Measurements from ENCODE around the gene WNT6. TPM values are rescaled to one million over a fixed set of nuclear protein-coding genes. Genes with fewer than 3 reads are reported as not detected.
A peak's percentile ranks its signal among the peaks of the same experiment; 100 is the strongest.

Gene WNT6
- total and polyA plus RNA-seq, 4 donors = 0.08 to 0.20 TPM; not detected in 2

DNA sequence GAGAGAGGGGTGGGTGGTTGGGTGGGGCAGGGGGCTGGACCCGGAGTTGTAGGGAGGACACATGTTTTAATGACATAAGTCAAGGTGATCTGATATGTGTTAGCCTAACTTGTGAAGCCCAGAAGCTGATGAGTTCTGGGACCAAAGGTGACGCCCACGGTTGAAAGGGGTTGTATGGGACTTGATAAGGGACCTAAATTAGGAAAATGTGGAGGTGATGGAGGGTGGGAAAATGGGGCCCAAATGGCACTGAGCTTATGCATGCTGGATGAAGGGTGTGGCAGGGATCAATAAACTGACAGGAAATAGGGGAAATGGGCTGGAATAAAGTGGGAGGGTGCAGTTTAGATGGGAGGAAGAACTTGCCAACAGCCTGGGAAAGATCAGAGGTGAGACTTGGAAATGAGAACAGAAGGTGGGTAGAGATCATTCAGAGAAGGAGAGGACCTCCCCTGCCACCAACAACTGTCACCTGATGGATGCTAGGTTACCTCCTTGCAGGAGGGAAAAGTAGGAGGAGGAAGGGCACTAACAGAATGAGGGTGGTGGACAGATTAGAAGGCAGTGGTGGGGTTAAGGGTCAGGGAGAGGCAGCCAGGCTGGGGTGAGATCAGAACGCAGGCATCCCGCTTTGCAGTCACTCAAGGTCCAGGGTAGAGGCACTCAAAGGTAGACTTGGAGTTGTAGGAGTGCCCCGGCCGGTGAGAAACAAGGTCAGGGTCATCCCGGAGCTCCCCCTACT is 36.3 kb downstream of the WNT6 start:
- Histone ChIP-seq H3K36me3 (ENCODE audit: control insufficient read depth in 4 of 4, insufficient read depth in 3 of 4, low read depth in 1 of 4, low read length in 3 of 4) (no peaks in the 10 kb centered on the region), H3K27ac (ENCODE audit: low read depth in 1 of 2, low read length in 2 of 2) (no peak overlapping the region), H3K4me3 (ENCODE audit: low read depth in 1 of 3, low read length in 3 of 3) (no peak overlapping the region), H3K9me3 (ENCODE audit: control insufficient read depth in 4 of 4, low read length in 3 of 4) (no peaks in the 10 kb centered on the region), H3K9ac (ENCODE audit: low read depth in 1 of 2, low read length in 2 of 2) (no peak overlapping the region), H3K27me3 (ENCODE audit: control insufficient read depth in 4 of 4, insufficient read depth in 4 of 4, low read length in 3 of 4) (peaks cover 4 to 19% (median 9%) of the 10 kb centered on the region in 4 donors), H3K4me1 (ENCODE audit: control insufficient read depth in 4 of 4, insufficient read depth in 4 of 4, low read length in 3 of 4) (peaks cover 4 to 21% (median 13%) of the 10 kb centered on the region in 4 donors)
- TF ChIP-seq, protein P1, sequence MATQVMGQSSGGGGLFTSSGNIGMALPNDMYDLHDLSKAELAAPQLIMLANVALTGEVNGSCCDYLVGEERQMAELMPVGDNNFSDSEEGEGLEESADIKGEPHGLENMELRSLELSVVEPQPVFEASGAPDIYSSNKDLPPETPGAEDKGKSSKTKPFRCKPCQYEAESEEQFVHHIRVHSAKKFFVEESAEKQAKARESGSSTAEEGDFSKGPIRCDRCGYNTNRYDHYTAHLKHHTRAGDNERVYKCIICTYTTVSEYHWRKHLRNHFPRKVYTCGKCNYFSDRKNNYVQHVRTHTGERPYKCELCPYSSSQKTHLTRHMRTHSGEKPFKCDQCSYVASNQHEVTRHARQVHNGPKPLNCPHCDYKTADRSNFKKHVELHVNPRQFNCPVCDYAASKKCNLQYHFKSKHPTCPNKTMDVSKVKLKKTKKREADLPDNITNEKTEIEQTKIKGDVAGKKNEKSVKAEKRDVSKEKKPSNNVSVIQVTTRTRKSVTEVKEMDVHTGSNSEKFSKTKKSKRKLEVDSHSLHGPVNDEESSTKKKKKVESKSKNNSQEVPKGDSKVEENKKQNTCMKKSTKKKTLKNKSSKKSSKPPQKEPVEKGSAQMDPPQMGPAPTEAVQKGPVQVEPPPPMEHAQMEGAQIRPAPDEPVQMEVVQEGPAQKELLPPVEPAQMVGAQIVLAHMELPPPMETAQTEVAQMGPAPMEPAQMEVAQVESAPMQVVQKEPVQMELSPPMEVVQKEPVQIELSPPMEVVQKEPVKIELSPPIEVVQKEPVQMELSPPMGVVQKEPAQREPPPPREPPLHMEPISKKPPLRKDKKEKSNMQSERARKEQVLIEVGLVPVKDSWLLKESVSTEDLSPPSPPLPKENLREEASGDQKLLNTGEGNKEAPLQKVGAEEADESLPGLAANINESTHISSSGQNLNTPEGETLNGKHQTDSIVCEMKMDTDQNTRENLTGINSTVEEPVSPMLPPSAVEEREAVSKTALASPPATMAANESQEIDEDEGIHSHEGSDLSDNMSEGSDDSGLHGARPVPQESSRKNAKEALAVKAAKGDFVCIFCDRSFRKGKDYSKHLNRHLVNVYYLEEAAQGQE (IDR thresholded peaks at IDR 0.05) = no peak
- TF ChIP-seq, protein P2, sequence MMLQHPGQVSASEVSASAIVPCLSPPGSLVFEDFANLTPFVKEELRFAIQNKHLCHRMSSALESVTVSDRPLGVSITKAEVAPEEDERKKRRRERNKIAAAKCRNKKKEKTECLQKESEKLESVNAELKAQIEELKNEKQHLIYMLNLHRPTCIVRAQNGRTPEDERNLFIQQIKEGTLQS (IDR thresholded peaks at IDR 0.05) = no peak
- TF ChIP-seq, protein P3, sequence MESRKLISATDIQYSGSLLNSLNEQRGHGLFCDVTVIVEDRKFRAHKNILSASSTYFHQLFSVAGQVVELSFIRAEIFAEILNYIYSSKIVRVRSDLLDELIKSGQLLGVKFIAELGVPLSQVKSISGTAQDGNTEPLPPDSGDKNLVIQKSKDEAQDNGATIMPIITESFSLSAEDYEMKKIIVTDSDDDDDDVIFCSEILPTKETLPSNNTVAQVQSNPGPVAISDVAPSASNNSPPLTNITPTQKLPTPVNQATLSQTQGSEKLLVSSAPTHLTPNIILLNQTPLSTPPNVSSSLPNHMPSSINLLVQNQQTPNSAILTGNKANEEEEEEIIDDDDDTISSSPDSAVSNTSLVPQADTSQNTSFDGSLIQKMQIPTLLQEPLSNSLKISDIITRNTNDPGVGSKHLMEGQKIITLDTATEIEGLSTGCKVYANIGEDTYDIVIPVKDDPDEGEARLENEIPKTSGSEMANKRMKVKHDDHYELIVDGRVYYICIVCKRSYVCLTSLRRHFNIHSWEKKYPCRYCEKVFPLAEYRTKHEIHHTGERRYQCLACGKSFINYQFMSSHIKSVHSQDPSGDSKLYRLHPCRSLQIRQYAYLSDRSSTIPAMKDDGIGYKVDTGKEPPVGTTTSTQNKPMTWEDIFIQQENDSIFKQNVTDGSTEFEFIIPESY (IDR thresholded peaks at IDR 0.05) = no peak
- no peak for TF ChIP-seq YY1 (IDR thresholded peaks at IDR 0.05)
- TF ChIP-seq TAF1 (conservative IDR thresholded peaks at IDR 0.05) = no peak
- no peak for TF ChIP-seq HNF4G (IDR thresholded peaks at IDR 0.05)
- TF ChIP-seq FOXA2 (IDR thresholded peaks at IDR 0.05) = no peak
- TF ChIP-seq, protein P4, sequence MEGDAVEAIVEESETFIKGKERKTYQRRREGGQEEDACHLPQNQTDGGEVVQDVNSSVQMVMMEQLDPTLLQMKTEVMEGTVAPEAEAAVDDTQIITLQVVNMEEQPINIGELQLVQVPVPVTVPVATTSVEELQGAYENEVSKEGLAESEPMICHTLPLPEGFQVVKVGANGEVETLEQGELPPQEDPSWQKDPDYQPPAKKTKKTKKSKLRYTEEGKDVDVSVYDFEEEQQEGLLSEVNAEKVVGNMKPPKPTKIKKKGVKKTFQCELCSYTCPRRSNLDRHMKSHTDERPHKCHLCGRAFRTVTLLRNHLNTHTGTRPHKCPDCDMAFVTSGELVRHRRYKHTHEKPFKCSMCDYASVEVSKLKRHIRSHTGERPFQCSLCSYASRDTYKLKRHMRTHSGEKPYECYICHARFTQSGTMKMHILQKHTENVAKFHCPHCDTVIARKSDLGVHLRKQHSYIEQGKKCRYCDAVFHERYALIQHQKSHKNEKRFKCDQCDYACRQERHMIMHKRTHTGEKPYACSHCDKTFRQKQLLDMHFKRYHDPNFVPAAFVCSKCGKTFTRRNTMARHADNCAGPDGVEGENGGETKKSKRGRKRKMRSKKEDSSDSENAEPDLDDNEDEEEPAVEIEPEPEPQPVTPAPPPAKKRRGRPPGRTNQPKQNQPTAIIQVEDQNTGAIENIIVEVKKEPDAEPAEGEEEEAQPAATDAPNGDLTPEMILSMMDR (IDR thresholded peaks at IDR 0.05; ENCODE audit: low read depth, low read length, missing input control) = no peak
- TF ChIP-seq JUND (IDR thresholded peaks at IDR 0.05) = no peak
- TF ChIP-seq RXRA (IDR thresholded peaks at IDR 0.05) = no peak
- no peak for TF ChIP-seq SP1 (IDR thresholded peaks at IDR 0.05)
- TF ChIP-seq GABPA (IDR thresholded peaks at IDR 0.05 in 1 of 2, conservative IDR thresholded peaks at IDR 0.05 in 1 of 2) = no peak
- TF ChIP-seq, protein P5, sequence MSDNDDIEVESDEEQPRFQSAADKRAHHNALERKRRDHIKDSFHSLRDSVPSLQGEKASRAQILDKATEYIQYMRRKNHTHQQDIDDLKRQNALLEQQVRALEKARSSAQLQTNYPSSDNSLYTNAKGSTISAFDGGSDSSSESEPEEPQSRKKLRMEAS (IDR thresholded peaks at IDR 0.05) = no peak
- no peak for TF ChIP-seq FOXA1 (IDR thresholded peaks at IDR 0.05)
- no peak for TF ChIP-seq NR2F2 (IDR thresholded peaks at IDR 0.05)
- no peak for TF ChIP-seq RAD21 (IDR thresholded peaks at IDR 0.05)
- TF ChIP-seq EGR1 (IDR thresholded peaks at IDR 0.05; ENCODE audit: low read depth in 2 of 2) = no peak
- TF ChIP-seq HNF4A (conservative IDR thresholded peaks at IDR 0.05) = no peak
- DNase-seq (ENCODE audit: low spot score) = peak; percentile 27
- WGBS = 15% methylated on average over 8 of the region's 8 CpGs
